ENCODE measurements around the gene PBX3. TPM values are rescaled to one million over a fixed set of nuclear protein-coding genes. Genes with fewer than 3 reads are reported as not detected.

Gene PBX3
- polyA plus RNA-seq, 4 donors: 2.5 to 14.4 (median 6.4) TPM

GRCh38 chr9:125995706-125996105 lies 248.5 kb downstream of the PBX3 start:
- Histone ChIP-seq H3K27ac (ENCODE audit: low read depth in 1 of 3, low read length in 2 of 3) (no peak overlapping the region), H3K36me3 (ENCODE audit: control insufficient read depth in 3 of 3, insufficient read depth in 2 of 3, low read depth in 1 of 3, low read length in 3 of 3) (no peaks in the 10 kb centered on the region), H3K4me3 (ENCODE audit: low read depth in 1 of 3, low read length in 3 of 3) (no peak overlapping the region), H3K4me1 (ENCODE audit: control insufficient read depth in 3 of 3, insufficient read depth in 2 of 3, low read depth in 1 of 3, low read length in 2 of 3) (no peaks in the 10 kb centered on the region), H3K27me3 (ENCODE audit: control insufficient read depth in 3 of 3, insufficient read depth in 3 of 3, low read length in 3 of 3) (no peaks in the 10 kb centered on the region), H3K9me3 (ENCODE audit: control insufficient read depth in 2 of 2, insufficient read depth in 1 of 2, low read depth in 1 of 2, low read length in 1 of 2) (no peaks in the 10 kb centered on the region)
- no peak for FAIRE-seq
- 82 to 88% (median 86%) methylated on average over 10 of the region's 10 CpGs for WGBS, 3 donors
- no peak for DNase-seq

GRCh38 chr9:125996791-125997190 lies 249.6 kb downstream of the PBX3 start:
- DNase-seq (no peak), FAIRE-seq (no peak)
- WGBS, 3 donors: 88 to 94% (median 92%) methylated on average over 10 of the region's 10 CpGs
- Histone ChIP-seq H3K27ac (ENCODE audit: low read depth in 1 of 3, low read length in 2 of 3) (no peak overlapping the region), H3K4me1 (ENCODE audit: control insufficient read depth in 3 of 3, insufficient read depth in 2 of 3, low read depth in 1 of 3, low read length in 2 of 3) (no peaks in the 10 kb centered on the region), H3K9me3 (ENCODE audit: control insufficient read depth in 2 of 2, insufficient read depth in 1 of 2, low read depth in 1 of 2, low read length in 1 of 2) (no peaks in the 10 kb centered on the region), H3K36me3 (ENCODE audit: control insufficient read depth in 3 of 3, insufficient read depth in 2 of 3, low read depth in 1 of 3, low read length in 3 of 3) (no peaks in the 10 kb centered on the region), H3K27me3 (ENCODE audit: control insufficient read depth in 3 of 3, insufficient read depth in 3 of 3, low read length in 3 of 3) (no peaks in the 10 kb centered on the region), H3K4me3 (ENCODE audit: low read depth in 1 of 3, low read length in 3 of 3) (no peak overlapping the region)

GRCh38 chr9:125997196-125997823 lies 250.1 kb downstream of the PBX3 start:
- H3K4me3 ChIP-seq (ENCODE audit: low read depth in 1 of 3, low read length in 3 of 3): no peak overlapping the region
- no peaks in the 10 kb centered on the region for H3K4me1 ChIP-seq (ENCODE audit: control insufficient read depth in 3 of 3, insufficient read depth in 2 of 3, low read depth in 1 of 3, low read length in 2 of 3)
- WGBS, 3 donors: 38 to 75% (median 53%) methylated on average over 17 of the region's 17 CpGs
- no peaks in the 10 kb centered on the region for H3K27me3 ChIP-seq (ENCODE audit: control insufficient read depth in 3 of 3, insufficient read depth in 3 of 3, low read length in 3 of 3)
- H3K27ac ChIP-seq (ENCODE audit: low read depth in 1 of 3, low read length in 2 of 3): no peak overlapping the region
- DNase-seq (peak in 1 of 2 donors; percentile 17), FAIRE-seq (no peak)
- no peaks in the 10 kb centered on the region for H3K36me3 ChIP-seq (ENCODE audit: control insufficient read depth in 3 of 3, insufficient read depth in 2 of 3, low read depth in 1 of 3, low read length in 3 of 3)
- H3K9me3 ChIP-seq (ENCODE audit: control insufficient read depth in 2 of 2, insufficient read depth in 1 of 2, low read depth in 1 of 2, low read length in 1 of 2): no peaks in the 10 kb centered on the region

GRCh38 chr9:125998837-125999503 lies 251.8 kb downstream of the PBX3 start:
- no peaks in the 10 kb centered on the region for H3K27me3 ChIP-seq (ENCODE audit: control insufficient read depth in 3 of 3, insufficient read depth in 3 of 3, low read length in 3 of 3)
- H3K4me3 ChIP-seq (ENCODE audit: low read depth in 1 of 3, low read length in 3 of 3): no peak overlapping the region
- no peaks in the 10 kb centered on the region for H3K36me3 ChIP-seq (ENCODE audit: control insufficient read depth in 3 of 3, insufficient read depth in 2 of 3, low read depth in 1 of 3, low read length in 3 of 3)
- FAIRE-seq (no peak), DNase-seq (no peak)
- no peak overlapping the region for H3K27ac ChIP-seq (ENCODE audit: low read depth in 1 of 3, low read length in 2 of 3)
- 78 to 88% (median 82%) methylated on average over 16 to 17 of the region's 17 CpGs for WGBS, 3 donors
- H3K4me1 ChIP-seq (ENCODE audit: control insufficient read depth in 3 of 3, insufficient read depth in 2 of 3, low read depth in 1 of 3, low read length in 2 of 3): no peaks in the 10 kb centered on the region
- no peaks in the 10 kb centered on the region for H3K9me3 ChIP-seq (ENCODE audit: control insufficient read depth in 2 of 2, insufficient read depth in 1 of 2, low read depth in 1 of 2, low read length in 1 of 2)

- H3K27me3 ChIP-seq (ENCODE audit: control insufficient read depth in 3 of 3, insufficient read depth in 3 of 3, low read length in 3 of 3): no peaks in the 10 kb centered on the region
- no peak overlapping the region for H3K27ac ChIP-seq (ENCODE audit: low read depth in 1 of 3, low read length in 2 of 3)
- no peaks in the 10 kb centered on the region for H3K36me3 ChIP-seq (ENCODE audit: control insufficient read depth in 3 of 3, insufficient read depth in 2 of 3, low read depth in 1 of 3, low read length in 3 of 3)
- H3K4me1 ChIP-seq (ENCODE audit: control insufficient read depth in 3 of 3, insufficient read depth in 2 of 3, low read depth in 1 of 3, low read length in 2 of 3): no peaks in the 10 kb centered on the region
- FAIRE-seq: no peak
- no peak overlapping the region for H3K4me3 ChIP-seq (ENCODE audit: low read depth in 1 of 3, low read length in 3 of 3)
- WGBS, 3 donors: 82 to 87% (median 87%) methylated on average over 2 of the region's 2 CpGs
- H3K9me3 ChIP-seq (ENCODE audit: control insufficient read depth in 2 of 2, insufficient read depth in 1 of 2, low read depth in 1 of 2, low read length in 1 of 2): no peaks in the 10 kb centered on the region
- DNase-seq: no peak
Observed at GRCh38 chr9:125999504-125999881, 252.3 kb downstream of the PBX3 start.

GRCh38 chr9:126000256-126000655 lies 253.1 kb downstream of the PBX3 start:
- DNase-seq (no peak), FAIRE-seq (no peak)
- Histone ChIP-seq H3K4me1 (ENCODE audit: control insufficient read depth in 3 of 3, insufficient read depth in 2 of 3, low read depth in 1 of 3, low read length in 2 of 3) (no peaks in the 10 kb centered on the region), H3K4me3 (ENCODE audit: low read depth in 1 of 3, low read length in 3 of 3) (no peak overlapping the region), H3K9me3 (ENCODE audit: control insufficient read depth in 2 of 2, insufficient read depth in 1 of 2, low read depth in 1 of 2, low read length in 1 of 2) (no peaks in the 10 kb centered on the region), H3K27me3 (ENCODE audit: control insufficient read depth in 3 of 3, insufficient read depth in 3 of 3, low read length in 3 of 3) (no peaks in the 10 kb centered on the region), H3K27ac (ENCODE audit: low read depth in 1 of 3, low read length in 2 of 3) (no peak overlapping the region), H3K36me3 (ENCODE audit: control insufficient read depth in 3 of 3, insufficient read depth in 2 of 3, low read depth in 1 of 3, low read length in 3 of 3) (no peaks in the 10 kb centered on the region)
- 92 to 98% (median 92%) methylated on average over 6 of the region's 6 CpGs for WGBS, 3 donors

GRCh38 chr9:126000731-126001580 lies 253.8 kb downstream of the PBX3 start:
- Histone ChIP-seq H3K9me3 (ENCODE audit: control insufficient read depth in 2 of 2, insufficient read depth in 1 of 2, low read depth in 1 of 2, low read length in 1 of 2) (no peaks in the 10 kb centered on the region), H3K36me3 (ENCODE audit: control insufficient read depth in 3 of 3, insufficient read depth in 2 of 3, low read depth in 1 of 3, low read length in 3 of 3) (no peaks in the 10 kb centered on the region), H3K27me3 (ENCODE audit: control insufficient read depth in 3 of 3, insufficient read depth in 3 of 3, low read length in 3 of 3) (no peaks in the 10 kb centered on the region), H3K4me3 (ENCODE audit: low read depth in 1 of 3, low read length in 3 of 3) (no peak overlapping the region), H3K4me1 (ENCODE audit: control insufficient read depth in 3 of 3, insufficient read depth in 2 of 3, low read depth in 1 of 3, low read length in 2 of 3) (no peaks in the 10 kb centered on the region), H3K27ac (ENCODE audit: low read depth in 1 of 3, low read length in 2 of 3) (no peak overlapping the region)
- 46 to 71% (median 68%) methylated on average over 22 to 23 of the region's 23 CpGs for WGBS, 3 donors
- DNase-seq: peak in 1 of 2 donors; percentile 47
- FAIRE-seq: no peak

- H3K4me1 ChIP-seq (ENCODE audit: control insufficient read depth in 3 of 3, insufficient read depth in 2 of 3, low read depth in 1 of 3, low read length in 2 of 3): no peaks in the 10 kb centered on the region
- no peaks in the 10 kb centered on the region for H3K36me3 ChIP-seq (ENCODE audit: control insufficient read depth in 3 of 3, insufficient read depth in 2 of 3, low read depth in 1 of 3, low read length in 3 of 3)
- DNase-seq (no peak), FAIRE-seq (no peak)
- H3K4me3 ChIP-seq (ENCODE audit: low read depth in 1 of 3, low read length in 3 of 3): no peak overlapping the region
- no peaks in the 10 kb centered on the region for H3K9me3 ChIP-seq (ENCODE audit: control insufficient read depth in 2 of 2, insufficient read depth in 1 of 2, low read depth in 1 of 2, low read length in 1 of 2)
- 47 to 76% (median 66%) methylated on average over 24 of the region's 24 CpGs for WGBS, 3 donors
- H3K27ac ChIP-seq (ENCODE audit: low read depth in 1 of 3, low read length in 2 of 3): no peak overlapping the region
- no peaks in the 10 kb centered on the region for H3K27me3 ChIP-seq (ENCODE audit: control insufficient read depth in 3 of 3, insufficient read depth in 3 of 3, low read length in 3 of 3)
Observed at GRCh38 chr9:126001581-126002225, 254.5 kb downstream of the PBX3 start.

Data from small intestine (tissue), 7 donors.